H9 (cell line): Measurements from ENCODE around the gene ALOX15B. TPM values are rescaled to one million over a fixed set of nuclear protein-coding genes. Genes with fewer than 3 reads are reported as not detected.

ENCODE experiments used
- DNase-seq: peaks from one replicate; pipeline ENCODE4 v3.0.0-alpha.2; 2017
- H2AFZ ChIP-seq: one replicate; pipeline ENCODE4 v1.6.1; 2013; ENCODE audit warnings: mild to moderate bottlenecking, low read length, control low read depth, moderate library complexity
- H2AK5ac ChIP-seq: 2 replicates; pipeline ENCODE4 v1.6.1; 2013; ENCODE audit warnings: low read length, control low read depth, mixed read lengths; ENCODE audit not compliant: insufficient read length
- H2BK120ac ChIP-seq: one replicate; pipeline ENCODE4 v1.6.1; 2013; ENCODE audit warnings: low read depth, mild to moderate bottlenecking, low read length, control low read depth, inconsistent platforms; ENCODE audit not compliant: poor library complexity, severe bottlenecking
- H2BK12ac ChIP-seq: 2 replicates; pipeline ENCODE4 v1.6.1; 2013; ENCODE audit warnings: low read length, control low read depth, mixed read lengths, low read depth; ENCODE audit not compliant: insufficient read length
- H2BK15ac ChIP-seq: 2 replicates; pipeline ENCODE4 v1.6.1; 2013; ENCODE audit warnings: low read depth, low read length, control low read depth
- H2BK20ac ChIP-seq: one replicate; pipeline ENCODE4 v1.6.1; 2013; ENCODE audit warnings: low read depth, mild to moderate bottlenecking, low read length, control low read depth, inconsistent platforms; ENCODE audit not compliant: poor library complexity, severe bottlenecking
- H2BK5ac ChIP-seq: 2 replicates; pipeline ENCODE4 v1.6.1; 2013; ENCODE audit warnings: low read length, control low read depth, mixed read lengths; ENCODE audit not compliant: insufficient read length
- H3K14ac ChIP-seq: 2 replicates; pipeline ENCODE4 v1.6.1; 2013; ENCODE audit warnings: low read length, control low read depth; ENCODE audit not compliant: insufficient read depth
- H3K18ac ChIP-seq: 2 replicates; pipeline ENCODE4 v1.6.1; 2013; ENCODE audit warnings: low read depth, mild to moderate bottlenecking, mixed read lengths, low read length, control low read depth; ENCODE audit not compliant: insufficient read length
- H3K23ac ChIP-seq: 2 replicates; pipeline ENCODE4 v1.6.1; 2013; ENCODE audit warnings: low read length, control low read depth, mixed read lengths, low read depth; ENCODE audit not compliant: insufficient read length
- H3K23me2 ChIP-seq: 2 replicates; pipeline ENCODE4 v1.6.1; 2013; ENCODE audit warnings: low read depth, mild to moderate bottlenecking, mixed read lengths, low read length, control low read depth; ENCODE audit not compliant: insufficient read length, poor library complexity, severe bottlenecking
- H3K27ac ChIP-seq: 2 replicates; pipeline ENCODE4 v1.5.1; 2013; ENCODE audit warnings: low read length, control low read depth, mixed read lengths, low read depth; ENCODE audit not compliant: insufficient read length
- H3K27me3 ChIP-seq: 2 replicates; pipeline ENCODE4 v1.6.1; 2013; ENCODE audit warnings: low read length, control low read depth, inconsistent platforms; ENCODE audit not compliant: insufficient read depth
- H3K4ac ChIP-seq: 2 replicates; pipeline ENCODE4 v1.6.1; 2013; ENCODE audit warnings: low read depth, mild to moderate bottlenecking, control low read depth, inconsistent platforms, low read length, moderate library complexity
- H3K4me1 ChIP-seq: 2 replicates; pipeline ENCODE4 v1.6.1; 2013; ENCODE audit warnings: low read length, control low read depth, inconsistent platforms; ENCODE audit not compliant: insufficient read depth
- H3K4me2 ChIP-seq: 2 replicates; pipeline ENCODE4 v1.6.1; 2013; ENCODE audit warnings: low read length, control low read depth, mixed read lengths; ENCODE audit not compliant: insufficient read length, insufficient read depth
- H3K56ac ChIP-seq: 2 replicates; pipeline ENCODE4 v1.6.1; 2013; ENCODE audit warnings: low read depth, mild to moderate bottlenecking, mixed read lengths, low read length, control low read depth; ENCODE audit not compliant: insufficient read length
- H3K79me1 ChIP-seq: 2 replicates; pipeline ENCODE4 v1.6.1; 2013; ENCODE audit warnings: low read depth, mild to moderate bottlenecking, moderate library complexity, low read length, control low read depth, inconsistent platforms; ENCODE audit not compliant: insufficient read depth, poor library complexity, severe bottlenecking
- H3K79me2 ChIP-seq: 2 replicates; pipeline ENCODE4 v1.6.1; 2013; ENCODE audit warnings: low read length, control low read depth, inconsistent platforms; ENCODE audit not compliant: insufficient read depth
- H3K9ac ChIP-seq: 2 replicates; pipeline ENCODE4 v1.6.1; 2013; ENCODE audit warnings: low read length, control low read depth, mixed read lengths; ENCODE audit not compliant: insufficient read length; ENCODE audit errors: extremely low read depth
- H3K9me3 ChIP-seq: one replicate; pipeline ENCODE4 v1.6.1; 2013; ENCODE audit warnings: low read depth, low read length, inconsistent platforms; ENCODE audit not compliant: control insufficient read depth
- H3T11ph ChIP-seq: one replicate; pipeline ENCODE4 v1.6.1; 2013; ENCODE audit warnings: mild to moderate bottlenecking, low read length, control low read depth, inconsistent platforms
- H4K20me1 ChIP-seq: one replicate; pipeline ENCODE4 v1.6.1; 2013; ENCODE audit not compliant: control insufficient read depth, insufficient read length, insufficient read depth
- H4K5ac ChIP-seq: 2 replicates; pipeline ENCODE4 v1.6.1; 2013; ENCODE audit warnings: low read depth, mild to moderate bottlenecking, mixed read lengths, low read length, control low read depth; ENCODE audit not compliant: insufficient read length
- H4K8ac ChIP-seq: replicated peaks from 2 replicates; pipeline ENCODE4 v1.6.1; 2013; ENCODE audit warnings: low read length, control low read depth, mixed read lengths, low read depth; ENCODE audit not compliant: insufficient read length
- H4K91ac ChIP-seq: 2 replicates; pipeline ENCODE4 v1.6.1; 2013; ENCODE audit warnings: low read depth, mild to moderate bottlenecking, moderate library complexity, mixed read lengths, low read length, control low read depth; ENCODE audit not compliant: insufficient read length
- H3K27ac Mint-ChIP-seq, 3 experiments: 2 replicates in 2 of 3; 3 replicates in 1 of 3; pipeline ENCODE4 v1.8.0; 2020 to 2021; ENCODE audit warnings: mixed read lengths in 3 of 3, mild to moderate bottlenecking in 1 of 3, moderate library complexity in 1 of 3
- H3K27me3 Mint-ChIP-seq: 2 replicates; pipeline ENCODE4 v1.8.0; 2021; ENCODE audit warnings: low read depth, mild to moderate bottlenecking, moderate library complexity, mixed read lengths
- H3K36me3 Mint-ChIP-seq, 3 experiments: 2 replicates in 2 of 3; 3 replicates in 1 of 3; pipeline ENCODE4 v1.8.0; 2020 to 2021; ENCODE audit warnings: low read depth in 3 of 3, mixed read lengths in 3 of 3; ENCODE audit not compliant: insufficient read depth in 1 of 3
- H3K4me1 Mint-ChIP-seq, 2 experiments: 2 replicates each; pipeline ENCODE4 v1.8.0; 2020; ENCODE audit warnings: mixed read lengths in 2 of 2
- H3K4me3 Mint-ChIP-seq, 2 experiments: 2 replicates in 1 of 2; 3 replicates in 1 of 2; pipeline ENCODE4 v1.8.0; 2020 to 2021; ENCODE audit warnings: mild to moderate bottlenecking in 2 of 2, mixed read lengths in 2 of 2, moderate library complexity in 1 of 2
- H3K9me3 Mint-ChIP-seq, 2 experiments: 2 replicates in 1 of 2; 3 replicates in 1 of 2; pipeline ENCODE4 v1.8.0; 2020; ENCODE audit warnings: mild to moderate bottlenecking in 2 of 2, mixed read lengths in 2 of 2, moderate library complexity in 1 of 2
- WGBS: extraction: QIAGEN DNeasy Blood & Tissue Kit; methylation state at CpG from one replicate; pipeline ENCODE4 v1.1.7; 2013; ENCODE audit warnings: missing lambda C conversion rate, low lambda C conversion rate, mixed read lengths; ENCODE audit not compliant: insufficient read length; ENCODE audit errors: extremely low coverage; 5-methylcytosine and 5-hydroxymethylcytosine counted together
- total RNA-seq: library from RNA; stranded (reverse); gene quantifications from 2 replicates; pipeline ENCODE4 v1.2.1, GENCODE V29; 2021
- TF ChIP-seq, protein P1 (sequence below): fragments of 200-600 bp; sonication (generic); conservative IDR thresholded peaks from 3 replicates; pipeline ENCODE4 v1.8.0; 2021; ENCODE audit warnings: antibody characterized with exemption, mild to moderate bottlenecking

ALOX15B gene
- total RNA-seq, 1 experiment from 2014 or later, result not detected

DNA sequence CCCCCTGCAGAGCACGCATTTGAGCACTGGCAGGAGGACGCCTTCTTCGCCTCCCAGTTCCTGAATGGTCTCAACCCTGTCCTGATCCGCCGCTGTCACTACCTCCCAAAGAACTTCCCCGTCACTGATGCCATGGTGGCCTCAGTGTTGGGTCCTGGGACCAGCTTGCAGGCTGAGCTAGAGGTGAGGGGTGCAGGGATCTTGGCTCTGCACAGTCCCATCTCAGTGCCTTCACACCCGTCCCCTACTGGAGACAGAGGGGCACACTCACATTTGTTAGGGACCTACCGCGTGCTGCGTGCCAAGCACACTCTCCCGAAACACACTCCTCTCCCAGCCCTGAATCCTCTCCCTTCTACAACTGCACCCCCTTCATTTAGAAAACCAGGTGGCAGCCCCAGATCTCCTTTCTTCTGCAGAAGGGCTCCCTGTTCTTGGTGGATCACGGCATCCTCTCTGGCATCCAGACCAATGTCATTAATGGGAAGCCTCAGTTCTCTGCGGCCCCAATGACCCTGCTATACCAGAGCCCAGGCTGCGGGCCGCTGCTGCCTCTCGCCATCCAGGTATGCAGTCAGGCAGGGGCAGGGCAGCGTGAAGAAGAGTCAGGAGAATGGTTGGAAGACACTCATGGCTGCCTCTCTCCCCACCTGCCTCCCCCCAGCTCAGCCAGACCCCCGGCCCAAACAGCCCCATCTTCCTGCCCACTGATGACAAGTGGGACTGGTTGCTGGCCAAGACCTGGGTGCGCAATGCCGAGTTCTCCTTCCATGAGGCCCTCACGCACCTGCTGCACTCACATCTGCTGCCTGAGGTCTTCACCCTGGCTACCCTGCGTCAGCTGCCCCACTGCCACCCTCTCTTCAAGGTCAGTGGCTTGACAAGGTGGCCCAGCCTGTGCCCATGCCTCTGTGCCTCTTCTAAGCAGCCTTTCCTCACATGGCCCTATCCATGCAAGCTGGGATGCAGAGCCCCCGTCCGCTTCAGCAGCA is 6.3 kb downstream of the ALOX15B start:
- Histone ChIP-seq H4K20me1 (no peaks in the 10 kb centered on the region), H3K27me3 (no peaks in the 10 kb centered on the region), H3K9ac (no peak overlapping the region), H3K4me1 (0 out of 2 replicates have a peak, but pooled peaks cover 2% of the 10 kb centered on the region), H3T11ph (no peak overlapping the region), H2BK20ac (no peak overlapping the region), H2BK120ac (no peak overlapping the region), H2AK5ac (no peak overlapping the region), H4K8ac (no peak overlapping the region), H3K9me3 (no peaks in the 10 kb centered on the region), H2AFZ (no peak overlapping the region), H4K91ac (no peak overlapping the region), H3K18ac (no peak overlapping the region), H3K14ac (no peak overlapping the region), H3K79me1 (no peaks in the 10 kb centered on the region), H4K5ac (no peak overlapping the region), H2BK12ac (no peak overlapping the region), H3K27ac (no peak overlapping the region), H2BK15ac (no peak overlapping the region), H2BK5ac (no peak overlapping the region), H3K56ac (no peak overlapping the region), H3K4ac (no peak overlapping the region), H3K23me2 (no peaks in the 10 kb centered on the region), H3K23ac (no peak overlapping the region), H3K4me2 (no peak overlapping the region), H3K79me2 (no peaks in the 10 kb centered on the region)
- TF ChIP-seq, protein P1, sequence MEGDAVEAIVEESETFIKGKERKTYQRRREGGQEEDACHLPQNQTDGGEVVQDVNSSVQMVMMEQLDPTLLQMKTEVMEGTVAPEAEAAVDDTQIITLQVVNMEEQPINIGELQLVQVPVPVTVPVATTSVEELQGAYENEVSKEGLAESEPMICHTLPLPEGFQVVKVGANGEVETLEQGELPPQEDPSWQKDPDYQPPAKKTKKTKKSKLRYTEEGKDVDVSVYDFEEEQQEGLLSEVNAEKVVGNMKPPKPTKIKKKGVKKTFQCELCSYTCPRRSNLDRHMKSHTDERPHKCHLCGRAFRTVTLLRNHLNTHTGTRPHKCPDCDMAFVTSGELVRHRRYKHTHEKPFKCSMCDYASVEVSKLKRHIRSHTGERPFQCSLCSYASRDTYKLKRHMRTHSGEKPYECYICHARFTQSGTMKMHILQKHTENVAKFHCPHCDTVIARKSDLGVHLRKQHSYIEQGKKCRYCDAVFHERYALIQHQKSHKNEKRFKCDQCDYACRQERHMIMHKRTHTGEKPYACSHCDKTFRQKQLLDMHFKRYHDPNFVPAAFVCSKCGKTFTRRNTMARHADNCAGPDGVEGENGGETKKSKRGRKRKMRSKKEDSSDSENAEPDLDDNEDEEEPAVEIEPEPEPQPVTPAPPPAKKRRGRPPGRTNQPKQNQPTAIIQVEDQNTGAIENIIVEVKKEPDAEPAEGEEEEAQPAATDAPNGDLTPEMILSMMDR, result no peak
- no peak overlapping the region; a peak in 1 of 7 replicates for H3K27ac Mint-ChIP-seq
- WGBS, result no CpG with 5 or more reads among the region's 24 CpGs
- H3K9me3 Mint-ChIP-seq, result no peaks in the 10 kb centered on the region; a peak in 1 of 5 replicates
- H3K4me1 Mint-ChIP-seq, result peaks cover 5 to 9% of the 10 kb centered on the region in 2 experiments
- no peaks in the 10 kb centered on the region for H3K36me3 Mint-ChIP-seq
- no peak for DNase-seq
- no peak overlapping the region; a peak in 2 of 5 replicates for H3K4me3 Mint-ChIP-seq
- peaks cover 36% of the 10 kb centered on the region for H3K27me3 Mint-ChIP-seq
